ENCODE data around the gene STMN1.

- TF ChIP-seq CTCF (IDR thresholded peaks at IDR 0.05 in 2 of 3, conservative IDR thresholded peaks at IDR 0.05 in 1 of 3; ENCODE audit: insufficient read depth in 2 of 3, low read depth in 1 of 3, low read length in 3 of 3) (no peak), SRSF9 (IDR thresholded peaks at IDR 0.05; ENCODE audit: borderline replicate concordance, low read depth, low read length) (no peak), YY1 (IDR thresholded peaks at IDR 0.05; ENCODE audit: borderline replicate concordance in 1 of 3, control insufficient read depth in 1 of 3, extremely low read depth in 1 of 3, insufficient read depth in 3 of 3, insufficient read length in 1 of 3, insufficient replicate concordance in 2 of 3, low read depth in 1 of 3, low read length in 2 of 3) (peak in 1 of 3 experiments; percentile 31), ELF4 (CRISPR knock-in tag; IDR thresholded peaks at IDR 0.05) (no peak), CREM (IDR thresholded peaks at IDR 0.05; ENCODE audit: low read depth) (no peak), SIN3A (IDR thresholded peaks at IDR 0.05; ENCODE audit: borderline replicate concordance in 2 of 2, control insufficient read depth in 1 of 2, low read depth in 2 of 2, low read length in 2 of 2) (no peak), NONO (IDR thresholded peaks at IDR 0.05; ENCODE audit: low read depth in 2 of 2, low read length in 1 of 2) (no peak), KAT7 (CRISPR knock-in tag; IDR thresholded peaks at IDR 0.05; ENCODE audit: borderline replicate concordance) (no peak)
- TF ChIP-seq, protein P1, sequence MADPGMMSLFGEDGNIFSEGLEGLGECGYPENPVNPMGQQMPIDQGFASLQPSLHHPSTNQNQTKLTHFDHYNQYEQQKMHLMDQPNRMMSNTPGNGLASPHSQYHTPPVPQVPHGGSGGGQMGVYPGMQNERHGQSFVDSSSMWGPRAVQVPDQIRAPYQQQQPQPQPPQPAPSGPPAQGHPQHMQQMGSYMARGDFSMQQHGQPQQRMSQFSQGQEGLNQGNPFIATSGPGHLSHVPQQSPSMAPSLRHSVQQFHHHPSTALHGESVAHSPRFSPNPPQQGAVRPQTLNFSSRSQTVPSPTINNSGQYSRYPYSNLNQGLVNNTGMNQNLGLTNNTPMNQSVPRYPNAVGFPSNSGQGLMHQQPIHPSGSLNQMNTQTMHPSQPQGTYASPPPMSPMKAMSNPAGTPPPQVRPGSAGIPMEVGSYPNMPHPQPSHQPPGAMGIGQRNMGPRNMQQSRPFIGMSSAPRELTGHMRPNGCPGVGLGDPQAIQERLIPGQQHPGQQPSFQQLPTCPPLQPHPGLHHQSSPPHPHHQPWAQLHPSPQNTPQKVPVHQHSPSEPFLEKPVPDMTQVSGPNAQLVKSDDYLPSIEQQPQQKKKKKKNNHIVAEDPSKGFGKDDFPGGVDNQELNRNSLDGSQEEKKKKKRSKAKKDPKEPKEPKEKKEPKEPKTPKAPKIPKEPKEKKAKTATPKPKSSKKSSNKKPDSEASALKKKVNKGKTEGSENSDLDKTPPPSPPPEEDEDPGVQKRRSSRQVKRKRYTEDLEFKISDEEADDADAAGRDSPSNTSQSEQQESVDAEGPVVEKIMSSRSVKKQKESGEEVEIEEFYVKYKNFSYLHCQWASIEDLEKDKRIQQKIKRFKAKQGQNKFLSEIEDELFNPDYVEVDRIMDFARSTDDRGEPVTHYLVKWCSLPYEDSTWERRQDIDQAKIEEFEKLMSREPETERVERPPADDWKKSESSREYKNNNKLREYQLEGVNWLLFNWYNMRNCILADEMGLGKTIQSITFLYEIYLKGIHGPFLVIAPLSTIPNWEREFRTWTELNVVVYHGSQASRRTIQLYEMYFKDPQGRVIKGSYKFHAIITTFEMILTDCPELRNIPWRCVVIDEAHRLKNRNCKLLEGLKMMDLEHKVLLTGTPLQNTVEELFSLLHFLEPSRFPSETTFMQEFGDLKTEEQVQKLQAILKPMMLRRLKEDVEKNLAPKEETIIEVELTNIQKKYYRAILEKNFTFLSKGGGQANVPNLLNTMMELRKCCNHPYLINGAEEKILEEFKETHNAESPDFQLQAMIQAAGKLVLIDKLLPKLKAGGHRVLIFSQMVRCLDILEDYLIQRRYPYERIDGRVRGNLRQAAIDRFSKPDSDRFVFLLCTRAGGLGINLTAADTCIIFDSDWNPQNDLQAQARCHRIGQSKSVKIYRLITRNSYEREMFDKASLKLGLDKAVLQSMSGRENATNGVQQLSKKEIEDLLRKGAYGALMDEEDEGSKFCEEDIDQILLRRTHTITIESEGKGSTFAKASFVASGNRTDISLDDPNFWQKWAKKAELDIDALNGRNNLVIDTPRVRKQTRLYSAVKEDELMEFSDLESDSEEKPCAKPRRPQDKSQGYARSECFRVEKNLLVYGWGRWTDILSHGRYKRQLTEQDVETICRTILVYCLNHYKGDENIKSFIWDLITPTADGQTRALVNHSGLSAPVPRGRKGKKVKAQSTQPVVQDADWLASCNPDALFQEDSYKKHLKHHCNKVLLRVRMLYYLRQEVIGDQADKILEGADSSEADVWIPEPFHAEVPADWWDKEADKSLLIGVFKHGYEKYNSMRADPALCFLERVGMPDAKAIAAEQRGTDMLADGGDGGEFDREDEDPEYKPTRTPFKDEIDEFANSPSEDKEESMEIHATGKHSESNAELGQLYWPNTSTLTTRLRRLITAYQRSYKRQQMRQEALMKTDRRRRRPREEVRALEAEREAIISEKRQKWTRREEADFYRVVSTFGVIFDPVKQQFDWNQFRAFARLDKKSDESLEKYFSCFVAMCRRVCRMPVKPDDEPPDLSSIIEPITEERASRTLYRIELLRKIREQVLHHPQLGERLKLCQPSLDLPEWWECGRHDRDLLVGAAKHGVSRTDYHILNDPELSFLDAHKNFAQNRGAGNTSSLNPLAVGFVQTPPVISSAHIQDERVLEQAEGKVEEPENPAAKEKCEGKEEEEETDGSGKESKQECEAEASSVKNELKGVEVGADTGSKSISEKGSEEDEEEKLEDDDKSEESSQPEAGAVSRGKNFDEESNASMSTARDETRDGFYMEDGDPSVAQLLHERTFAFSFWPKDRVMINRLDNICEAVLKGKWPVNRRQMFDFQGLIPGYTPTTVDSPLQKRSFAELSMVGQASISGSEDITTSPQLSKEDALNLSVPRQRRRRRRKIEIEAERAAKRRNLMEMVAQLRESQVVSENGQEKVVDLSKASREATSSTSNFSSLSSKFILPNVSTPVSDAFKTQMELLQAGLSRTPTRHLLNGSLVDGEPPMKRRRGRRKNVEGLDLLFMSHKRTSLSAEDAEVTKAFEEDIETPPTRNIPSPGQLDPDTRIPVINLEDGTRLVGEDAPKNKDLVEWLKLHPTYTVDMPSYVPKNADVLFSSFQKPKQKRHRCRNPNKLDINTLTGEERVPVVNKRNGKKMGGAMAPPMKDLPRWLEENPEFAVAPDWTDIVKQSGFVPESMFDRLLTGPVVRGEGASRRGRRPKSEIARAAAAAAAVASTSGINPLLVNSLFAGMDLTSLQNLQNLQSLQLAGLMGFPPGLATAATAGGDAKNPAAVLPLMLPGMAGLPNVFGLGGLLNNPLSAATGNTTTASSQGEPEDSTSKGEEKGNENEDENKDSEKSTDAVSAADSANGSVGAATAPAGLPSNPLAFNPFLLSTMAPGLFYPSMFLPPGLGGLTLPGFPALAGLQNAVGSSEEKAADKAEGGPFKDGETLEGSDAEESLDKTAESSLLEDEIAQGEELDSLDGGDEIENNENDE (IDR thresholded peaks at IDR 0.05; ENCODE audit: low read depth, low read length) = no peak
Measured at GRCh38 chr1:25926731-25927496, 20.7 kb upstream of the STMN1 start.
